GM18858 (cell line): ENCODE data around the gene HBP1.
"Not testable (repeated sequence)": the region's sequence is repeated elsewhere in the genome, so short reads cannot be mapped to it uniquely, and the experiment has no call there.

Experiments used
- ATAC-seq: cut with Tn5 transposase; IDR thresholded peaks from one replicate; pipeline ENCODE4 v1.9.1; 2021; ENCODE audit not compliant: unreplicated experiment

HBP1 gene

DNA sequence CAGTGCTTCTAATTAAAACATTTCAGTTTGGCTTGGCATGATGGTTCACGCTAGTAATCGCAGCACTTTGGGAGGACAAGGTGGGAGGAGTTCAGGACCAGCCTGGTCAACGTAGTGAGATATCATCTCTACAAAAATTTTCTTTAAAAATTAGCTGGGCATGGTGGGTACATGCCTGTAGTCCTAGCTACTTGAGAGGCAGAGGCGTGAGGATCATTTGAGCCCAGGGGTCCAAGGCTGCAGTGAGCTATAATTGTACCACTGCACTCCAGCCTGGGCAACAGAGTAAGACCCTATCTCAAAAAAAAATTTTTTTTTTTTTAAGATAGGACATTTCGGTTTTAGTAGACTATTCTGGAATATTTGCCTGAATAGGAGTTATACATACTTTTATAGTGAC lies 12.4 kb downstream of the HBP1 start:
- ATAC-seq: no peak

- no peak for ATAC-seq
Observed at GRCh38 chr7:107185716-107186115, 16.9 kb downstream of the HBP1 start.

DNA sequence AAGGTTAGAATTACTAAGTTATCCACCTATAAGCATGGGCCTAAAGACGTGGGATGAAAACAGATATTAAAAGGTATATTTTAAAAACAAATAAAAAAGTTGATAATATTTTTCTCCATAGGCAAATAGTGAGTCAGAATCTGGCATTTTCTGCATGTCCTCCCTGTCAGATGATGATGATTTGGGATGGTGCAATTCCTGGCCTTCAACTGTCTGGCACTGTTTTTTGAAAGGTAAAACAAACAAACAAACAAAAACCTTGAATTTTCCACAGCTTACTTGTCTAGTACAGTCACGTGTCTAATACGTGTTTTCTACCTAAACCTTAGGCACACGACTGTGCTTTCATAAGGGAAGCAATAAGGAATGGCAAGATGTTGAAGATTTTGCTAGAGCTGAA lies 17.4 kb downstream of the HBP1 start:
- ATAC-seq: no peak

DNA sequence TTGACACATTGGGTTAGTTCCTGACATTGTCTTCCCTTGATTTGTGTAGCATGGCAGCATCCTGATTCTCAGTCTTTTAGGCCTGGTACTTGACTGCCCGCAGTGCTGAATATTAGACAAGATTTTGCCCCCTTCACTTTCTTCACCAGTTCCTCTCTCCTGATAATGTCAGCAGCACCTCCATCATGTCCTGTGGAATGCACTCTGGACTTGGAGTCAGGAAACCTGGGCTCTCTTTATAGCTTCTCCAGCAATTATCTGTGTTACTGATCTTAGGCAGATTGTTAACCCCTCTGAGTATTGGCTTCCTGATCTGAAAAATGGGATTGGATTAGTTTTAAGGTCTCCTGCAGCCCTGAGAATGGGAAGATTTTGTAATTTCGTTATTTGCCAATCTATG lies 19.0 kb downstream of the HBP1 start:
- ATAC-seq: no peak

- no peak for ATAC-seq
Observed at GRCh38 chr7:107190090-107190489, 21.3 kb downstream of the HBP1 start.

- no peak for ATAC-seq
Observed at GRCh38 chr7:107194052-107194451, 25.2 kb downstream of the HBP1 start.

- no peak for ATAC-seq
Observed at GRCh38 chr7:107196834-107197610, 28.2 kb downstream of the HBP1 start.

- no peak for ATAC-seq
Observed at GRCh38 chr7:107201795-107202450, 33.1 kb downstream of the HBP1 start.

DNA sequence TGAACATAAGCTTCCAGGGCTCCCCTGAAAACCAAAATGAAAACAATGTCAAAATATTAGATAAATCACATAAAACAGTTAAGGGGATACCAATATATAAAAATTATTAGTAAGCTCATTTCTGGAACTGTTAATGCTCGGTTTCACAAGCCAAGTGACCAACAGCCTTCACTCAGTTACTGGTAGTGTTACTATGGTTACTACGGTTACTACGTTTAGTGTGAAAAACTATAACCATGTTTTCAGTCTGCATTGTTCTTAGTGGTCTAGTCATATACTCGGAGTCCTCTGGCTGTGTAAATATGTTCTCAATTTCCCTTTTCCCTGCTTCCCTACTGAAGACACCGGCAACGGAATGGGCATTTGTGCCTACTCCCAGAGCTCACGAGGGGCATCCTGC lies 34.8 kb downstream of the HBP1 start:
- no peak for ATAC-seq

- ATAC-seq: no peak
Observed at GRCh38 chr7:107206136-107206535, 37.3 kb downstream of the HBP1 start.

GRCh38 chr7:107206706-107207105 lies 37.9 kb downstream of the HBP1 start:
- no peak for ATAC-seq

- ATAC-seq: no peak
Observed at GRCh38 chr7:107207459-107207858, 38.7 kb downstream of the HBP1 start.

DNA sequence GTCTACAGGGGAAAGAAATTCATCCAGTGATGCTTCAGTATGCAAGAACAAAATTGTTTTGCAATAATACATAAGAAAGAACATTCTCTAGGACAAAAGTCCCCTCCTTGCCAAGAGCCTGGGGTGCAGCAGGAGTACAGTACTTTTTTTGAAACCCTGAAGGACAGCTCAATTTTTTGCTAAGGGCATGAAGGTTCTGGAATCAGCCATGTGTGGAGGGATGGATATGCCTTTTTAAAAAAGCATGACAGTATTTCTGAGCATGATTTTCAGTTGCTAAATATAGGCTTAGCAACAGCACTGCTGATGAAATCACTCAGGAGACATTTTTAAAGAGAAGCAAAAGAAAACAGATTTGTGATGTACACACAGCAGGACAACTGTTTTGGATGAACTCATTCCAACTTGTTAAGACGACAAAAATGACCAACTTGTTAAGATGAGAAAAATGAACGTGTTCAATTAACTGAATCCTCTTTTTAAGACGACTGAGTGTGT lies 39.3 kb downstream of the HBP1 start:
- ATAC-seq: no peak

- ATAC-seq: no peak
Observed at GRCh38 chr7:107208563-107208962, 39.8 kb downstream of the HBP1 start.

- ATAC-seq: no peak
Observed at GRCh38 chr7:107209565-107209964, 40.8 kb downstream of the HBP1 start.

GRCh38 chr7:107210400-107210799 lies 41.6 kb downstream of the HBP1 start:
- no peak for ATAC-seq

- ATAC-seq: no peak
Observed at GRCh38 chr7:107212725-107213124, 43.9 kb downstream of the HBP1 start.

GRCh38 chr7:107213193-107213788 lies 44.5 kb downstream of the HBP1 start:
- no peak for ATAC-seq

GRCh38 chr7:107213945-107214344 lies 45.1 kb downstream of the HBP1 start:
- no peak for ATAC-seq

GRCh38 chr7:107219563-107220244 lies 50.9 kb downstream of the HBP1 start:
- ATAC-seq: no peak

DNA sequence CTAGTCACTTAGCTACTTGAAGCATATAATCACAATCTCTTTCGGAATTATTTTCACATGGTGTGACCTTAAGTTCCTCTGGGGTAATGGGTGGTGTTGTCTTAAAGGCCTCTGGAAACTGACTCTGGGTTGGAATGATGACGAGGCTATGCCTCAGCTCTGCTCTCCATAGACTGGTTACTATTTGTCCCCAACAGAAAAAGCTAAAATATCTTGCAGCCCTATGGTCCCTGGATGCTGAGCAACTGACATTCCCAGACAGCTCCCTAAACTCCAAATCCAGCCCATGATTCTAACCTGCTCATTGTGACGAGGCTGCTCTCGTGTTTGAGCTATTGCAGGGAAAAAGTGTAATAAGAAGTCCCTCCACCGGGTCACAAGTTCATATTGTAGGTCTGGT lies 51.6 kb downstream of the HBP1 start:
- no peak for ATAC-seq

DNA sequence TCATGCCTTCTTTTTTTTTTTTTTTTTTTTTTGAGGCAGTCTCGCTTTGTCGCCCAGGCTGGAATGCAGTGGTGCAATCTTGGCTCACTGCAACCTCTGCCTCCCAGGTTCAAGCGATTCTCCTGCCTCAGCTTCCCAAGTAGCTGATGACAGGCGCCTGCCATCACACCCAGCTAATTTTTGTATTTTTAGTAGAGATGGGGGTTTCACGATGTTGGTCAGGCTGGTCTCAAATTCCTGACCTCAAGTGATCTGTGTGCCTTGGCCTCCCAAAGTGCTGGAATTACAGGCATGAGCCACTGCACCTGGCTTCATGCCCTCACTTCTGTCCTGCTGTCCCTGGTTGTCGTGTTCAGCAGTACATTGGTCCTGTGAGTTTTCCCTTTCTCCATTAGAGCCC lies 52.0 kb downstream of the HBP1 start:
- ATAC-seq: not testable (repeated sequence)
